H1 (cell line): Measurements from ENCODE around the gene KLHL21. TPM values are rescaled to one million over a fixed set of nuclear protein-coding genes. Genes with fewer than 3 reads are reported as not detected.

ENCODE experiments used
- CTCF ChIA-PET: fragments of 300-600 bp; sonication (Branson Sonifier 250); formaldehyde crosslinking; loops from one replicate; lab custom pipeline; 2021; ENCODE audit not compliant: partially characterized antibody; lab: Charles Lee
- POLR2A ChIA-PET: fragments of 300-600 bp; sonication (Branson Sonifier 250); formaldehyde crosslinking; loops from one replicate; lab custom pipeline; 2021; ENCODE audit warnings: inconsistent platforms; ENCODE audit not compliant: partially characterized antibody; lab: Charles Lee
- DNase-seq, 2 experiments: peaks; one replicate each; pipeline versions ENCODE4 v3.0.0 to v3.0.0-alpha.2; 2010 to 2022; ENCODE audit warnings: low spot score in 2 of 2, low read depth in 1 of 2, mixed read lengths in 1 of 2
- FAIRE-seq: peaks from 2 replicates; lab custom pipeline; 2011; peaks lifted over from hg19 to GRCh38; lab: Jason Lieb, UNC
- H2AFZ ChIP-seq: 2 replicates; pipeline ENCODE4 v1.8.1; 2012; ENCODE audit warnings: low read length, inconsistent platforms
- H2AK5ac ChIP-seq: 2 replicates; pipeline ENCODE4 v1.6.1; 2013; ENCODE audit warnings: low read depth, low read length
- H2BK120ac ChIP-seq: replicated peaks from 2 replicates; pipeline ENCODE3; 2013; ENCODE audit warnings: low read depth, low read length, inconsistent platforms
- H2BK12ac ChIP-seq: 2 replicates; pipeline ENCODE4 v1.6.1; 2013; ENCODE audit warnings: low read depth, low read length
- H2BK15ac ChIP-seq: 2 replicates; pipeline ENCODE4 v1.6.1; 2013; ENCODE audit warnings: low read length
- H2BK20ac ChIP-seq: 2 replicates; pipeline ENCODE4 v1.6.1; 2013; ENCODE audit warnings: low read length
- H2BK5ac ChIP-seq: 2 replicates; pipeline ENCODE4 v1.6.1; 2013; ENCODE audit warnings: low read depth, low read length
- H3K14ac ChIP-seq: 2 replicates; pipeline ENCODE4 v1.6.1; 2013; ENCODE audit warnings: inconsistent platforms; ENCODE audit not compliant: insufficient read length
- H3K18ac ChIP-seq: 2 replicates; pipeline ENCODE4 v1.6.1; 2013; ENCODE audit warnings: low read length; ENCODE audit errors: extremely low read depth
- H3K23ac ChIP-seq: 2 replicates; pipeline ENCODE4 v1.6.1; 2013; ENCODE audit warnings: inconsistent platforms; ENCODE audit not compliant: insufficient read length
- H3K23me2 ChIP-seq: 2 replicates; pipeline ENCODE4 v1.6.1; 2013; ENCODE audit warnings: low read depth, low read length
- H3K27ac ChIP-seq: 2 replicates; pipeline ENCODE4 v1.6.1; 2011; ENCODE audit warnings: low read depth, low read length, inconsistent platforms
- H3K27me3 ChIP-seq, 4 experiments: replicated peaks in 1 of 4; 1 replicate in 1 of 4; 2 replicates in 3 of 4; pipeline versions ENCODE4 v1.6.1 to v1.8.1; 2011 to 2013; ENCODE audit warnings: low read length in 3 of 4, mild to moderate bottlenecking in 3 of 4, inconsistent platforms in 2 of 4, mixed read lengths in 2 of 4, moderate library complexity in 1 of 4; ENCODE audit not compliant: control insufficient read depth in 3 of 4, insufficient read depth in 3 of 4; ENCODE audit errors: extremely low read depth in 1 of 4
- H3K36me3 ChIP-seq, 4 experiments: 2 replicates each; pipeline versions ENCODE4 v1.6.1 to v1.8.1; 2011 to 2013; ENCODE audit warnings: mild to moderate bottlenecking in 4 of 4, low read length in 3 of 4, moderate library complexity in 2 of 4, control low read depth in 1 of 4, inconsistent platforms in 1 of 4; ENCODE audit not compliant: insufficient read depth in 4 of 4, control insufficient read depth in 2 of 4
- H3K4ac ChIP-seq: replicated peaks from 2 replicates; pipeline ENCODE3; 2013; ENCODE audit warnings: low read length, low read depth, mixed read lengths, inconsistent platforms; ENCODE audit not compliant: insufficient read length
- H3K4me1 ChIP-seq, 4 experiments: replicated peaks in 1 of 4; 1 replicate in 1 of 4; 2 replicates in 3 of 4; pipeline versions ENCODE4 v1.6.1 to v1.8.1; 2011 to 2013; ENCODE audit warnings: low read length in 3 of 4, inconsistent platforms in 2 of 4, mixed read lengths in 1 of 4; ENCODE audit not compliant: insufficient read depth in 4 of 4, control insufficient read depth in 3 of 4
- H3K4me2 ChIP-seq, 2 experiments: 2 replicates each; pipeline versions ENCODE4 v1.6.1 to v1.8.1; 2011 to 2013; ENCODE audit warnings: low read depth in 2 of 2, low read length in 2 of 2, control low read depth in 1 of 2, inconsistent platforms in 1 of 2, mild to moderate bottlenecking in 1 of 2; ENCODE audit not compliant: insufficient read depth in 1 of 2
- H3K4me3 ChIP-seq, 4 experiments: fragments of 200-600, 300-600 bp in 1 of 4; sonication (generic), shearing (Covaris generic), sonication (Bioruptor Twin) in 1 of 4; 2 replicates each; pipeline versions ENCODE4 v1.5.1 to v1.8.1; 2011 to 2016; ENCODE audit warnings: low read length in 4 of 4, low read depth in 3 of 4, control low read depth in 2 of 4, inconsistent platforms in 2 of 4, mild to moderate bottlenecking in 2 of 4, mixed read lengths in 1 of 4, moderate library complexity in 1 of 4; ENCODE audit not compliant: insufficient read depth in 2 of 4; ENCODE audit errors: extremely low read depth in 1 of 4
- H3K56ac ChIP-seq: replicated peaks from 2 replicates; pipeline ENCODE3; 2013; ENCODE audit warnings: low read depth, mild to moderate bottlenecking, mixed read lengths, low read length, inconsistent platforms; ENCODE audit not compliant: insufficient read length
- H3K79me1 ChIP-seq: 2 replicates; pipeline ENCODE4 v1.6.1; 2013; ENCODE audit warnings: low read depth, low read length, control low read depth
- H3K79me2 ChIP-seq, 2 experiments: 2 replicates each; pipeline versions ENCODE4 v1.6.1 to v1.8.1; 2012 to 2013; ENCODE audit warnings: low read length in 2 of 2, mild to moderate bottlenecking in 2 of 2, inconsistent platforms in 1 of 2; ENCODE audit not compliant: insufficient read depth in 2 of 2, control insufficient read depth in 1 of 2
- H3K9ac ChIP-seq, 4 experiments: replicated peaks in 1 of 4; 1 replicate in 1 of 4; 2 replicates in 3 of 4; pipeline versions ENCODE4 v1.6.1 to v1.8.1; 2011 to 2013; ENCODE audit warnings: low read depth in 3 of 4, low read length in 3 of 4, control low read depth in 2 of 4, mild to moderate bottlenecking in 2 of 4, moderate library complexity in 2 of 4, inconsistent platforms in 1 of 4; ENCODE audit errors: extremely low read depth in 1 of 4
- H3K9me3 ChIP-seq, 2 experiments: 2 replicates each; pipeline versions ENCODE4 v1.6.1 to v1.8.1; 2012 to 2013; ENCODE audit warnings: mild to moderate bottlenecking in 2 of 2, moderate library complexity in 2 of 2, control low read depth in 1 of 2, inconsistent platforms in 1 of 2, low read depth in 1 of 2, low read length in 1 of 2, mixed read lengths in 1 of 2; ENCODE audit not compliant: insufficient read depth in 2 of 2
- H4K20me1 ChIP-seq, 2 experiments: replicated peaks in 1 of 2; 2 replicates each; pipeline versions ENCODE3 to v1.8.1; 2011 to 2013; ENCODE audit warnings: inconsistent platforms in 2 of 2, low read length in 2 of 2, mild to moderate bottlenecking in 1 of 2; ENCODE audit not compliant: insufficient read depth in 2 of 2, control insufficient read depth in 1 of 2
- H4K5ac ChIP-seq: 2 replicates; pipeline ENCODE4 v1.6.1; 2013; ENCODE audit warnings: low read length, low read depth, mixed read lengths, inconsistent platforms; ENCODE audit not compliant: insufficient read length
- H4K8ac ChIP-seq: 2 replicates; pipeline ENCODE4 v1.8.0; 2013; ENCODE audit warnings: mild to moderate bottlenecking, moderate library complexity, low read length, inconsistent platforms; ENCODE audit not compliant: insufficient read depth; ENCODE audit errors: extremely low read depth
- H4K91ac ChIP-seq: replicated peaks from 2 replicates; pipeline ENCODE3; 2013; ENCODE audit warnings: low read length, mixed read lengths, inconsistent platforms; ENCODE audit not compliant: insufficient read length
- BCL11A ChIP-seq, 2 experiments: IDR thresholded peaks; one replicate each; pipeline ENCODE4 v1.6.1; 2011; ENCODE audit warnings: low read depth in 2 of 2, low read length in 2 of 2, mild to moderate bottlenecking in 2 of 2
- E2F6 ChIP-seq: IDR thresholded peaks from 2 replicates; pipeline ENCODE4 v1.6.1; 2012; ENCODE audit warnings: inconsistent platforms
- EZH2 ChIP-seq: fragments of 200-600 bp; sonication (generic); IDR thresholded peaks from 2 replicates; pipeline ENCODE4 v1.7.1; 2012; ENCODE audit warnings: low read depth, mild to moderate bottlenecking, moderate library complexity, low read length, inconsistent platforms; ENCODE audit not compliant: severe bottlenecking
- JUND ChIP-seq: IDR thresholded peaks from 2 replicates; pipeline ENCODE4 v1.6.1; 2011; ENCODE audit warnings: mild to moderate bottlenecking, improper control_type of control experiment, low read length
- NRF1 ChIP-seq: IDR thresholded peaks from 2 replicates; pipeline ENCODE4 v1.6.1; 2011; ENCODE audit warnings: mild to moderate bottlenecking, low read depth, low read length, improper control_type of control experiment
- RAD21 ChIP-seq, 2 experiments: IDR thresholded peaks in 1 of 2; conservative IDR thresholded peaks in 1 of 2; 2 replicates each; pipeline ENCODE4 v1.6.1; 2011; ENCODE audit warnings: low read depth in 2 of 2, low read length in 2 of 2, improper control_type of control experiment in 1 of 2, inconsistent platforms in 1 of 2, mild to moderate bottlenecking in 1 of 2, moderate library complexity in 1 of 2
- RBBP5 ChIP-seq: IDR thresholded peaks from 2 replicates; pipeline ENCODE4 v1.7.1; 2012; ENCODE audit warnings: low read depth, mild to moderate bottlenecking, inconsistent platforms, low read length, moderate library complexity, borderline replicate concordance
- SIRT6 ChIP-seq: IDR thresholded peaks from one replicate; pipeline ENCODE4 v1.7.1; 2012; ENCODE audit warnings: low read length, inconsistent platforms
- SIX5 ChIP-seq: IDR thresholded peaks from 2 replicates; pipeline ENCODE4 v1.6.1; 2011; ENCODE audit warnings: mild to moderate bottlenecking, low read depth, low read length
- SP1 ChIP-seq: IDR thresholded peaks from 2 replicates; pipeline ENCODE4 v1.6.1; 2011; ENCODE audit warnings: low read depth, low read length
- SP4 ChIP-seq: IDR thresholded peaks from 2 replicates; pipeline ENCODE4 v1.6.1; 2012; ENCODE audit warnings: low read length, inconsistent platforms
- WGBS, 2 experiments: shearing (Covaris generic) in 1 of 2; methylation state at CpG; one replicate each; pipeline versions ENCODE4 v1.1.6 to v1.1.7; 2013 to 2015; ENCODE audit warnings: low lambda C conversion rate in 2 of 2, mixed read lengths in 2 of 2, inconsistent platforms in 1 of 2, low coverage in 1 of 2, missing lambda C conversion rate in 1 of 2; ENCODE audit not compliant: insufficient replicate concordance in 2 of 2, insufficient coverage in 1 of 2, insufficient read length in 1 of 2; ENCODE audit errors: extremely low coverage in 1 of 2, missing lambda C conversion rate in 1 of 2; 5-methylcytosine and 5-hydroxymethylcytosine counted together
- polyA plus RNA-seq, 7 experiments: library from polyadenylated mRNA; depleted of rRNA in 3 of 7; stranded (reverse) in 5 of 7; unstranded in 2 of 7; fragments of >200 nt in 5 of 7; fragments of 200-250 nt in 2 of 7; gene quantifications; 1 replicate in 5 of 7; 2 replicates in 1 of 7; 4 replicates in 1 of 7; pipeline versions ENCODE4 v1.2.1 to v1.2.3, GENCODE V29; 2011 to 2013; ENCODE audit warnings: missing spikeins in 2 of 7, mixed read lengths in 2 of 7
- total RNA-seq: library from RNA; stranded (reverse); fragmentation: NEBNext Ultra II Directional; extraction: Animal tissue kit (Norgen Biotek cat#: 25700); gene quantifications from 2 replicates; pipeline ENCODE4 v1.2.1, GENCODE V29; 2021

The KLHL21 gene
- total and polyA plus RNA-seq, 2 of the 8 experiments (the other 6 are each of a cell fraction or from before 2014, with no cell fraction given) = 11.9 to 22.3 TPM

DNA sequence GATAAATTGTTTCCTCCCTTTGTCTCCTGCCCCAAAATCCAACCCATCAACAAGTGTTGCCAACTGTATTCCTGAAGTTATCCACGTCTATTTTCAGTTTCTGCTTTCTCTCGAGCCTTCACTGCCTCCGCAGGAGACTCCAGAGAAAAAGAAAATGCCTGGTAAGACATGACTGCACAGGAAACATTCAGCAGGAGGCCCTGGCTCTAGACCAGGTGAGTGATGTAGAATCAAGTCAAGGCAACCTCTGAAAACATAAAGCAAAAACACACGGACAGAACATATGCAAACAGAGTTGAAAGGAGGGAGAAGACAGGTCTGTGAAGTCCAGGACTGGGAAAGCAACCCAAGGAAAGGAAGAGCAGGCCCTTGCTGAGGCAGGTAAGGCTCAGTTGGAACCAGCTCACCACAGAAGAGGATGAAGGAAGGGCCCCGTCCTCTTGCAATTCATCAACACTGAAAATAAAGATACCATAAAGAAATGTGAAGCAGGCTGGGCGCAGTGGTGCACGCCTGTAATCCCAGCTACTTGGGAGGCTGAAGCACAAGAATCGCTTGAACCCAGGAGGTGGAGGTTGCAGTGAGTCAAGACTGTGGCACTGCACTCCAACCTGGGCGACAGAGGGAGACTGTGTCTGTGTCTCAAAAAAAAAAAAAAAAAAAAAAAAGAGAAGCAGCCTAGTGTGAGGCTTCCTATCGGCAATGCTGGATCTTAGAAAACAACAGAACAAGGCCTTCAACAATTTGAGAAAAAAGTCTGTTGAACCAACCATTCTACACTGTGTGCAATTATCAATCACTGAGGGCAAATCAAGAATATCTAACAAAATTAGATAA lies 57.2 kb downstream of the KLHL21 start:
- Histone ChIP-seq H3K27ac (no peak overlapping the region), H2AFZ (no peak overlapping the region), H3K27me3 (no peaks in the 10 kb centered on the region), H2BK20ac (no peak overlapping the region), H3K36me3 (peaks cover 21 to 68% (median 48%) of the 10 kb centered on the region in 4 experiments; a peak in 7 of 8 replicates), H3K4me3 (no peak overlapping the region), H3K18ac (no peak overlapping the region), H4K5ac (no peak overlapping the region), H3K23ac (no peak overlapping the region), H3K79me1 (no peaks in the 10 kb centered on the region), H4K20me1 (peaks cover 0 to 5% of the 10 kb centered on the region in 2 experiments), H3K23me2 (no peaks in the 10 kb centered on the region), H3K79me2 (no peaks in the 10 kb centered on the region), H3K4ac (no peak overlapping the region), H3K9me3 (no peaks in the 10 kb centered on the region), H4K8ac (no peak overlapping the region), H3K56ac (no peak overlapping the region), H3K4me1 (no peaks in the 10 kb centered on the region), H2BK5ac (no peak overlapping the region), H2BK15ac (no peak overlapping the region), H2BK12ac (no peak overlapping the region), H2BK120ac (no peak overlapping the region), H2AK5ac (no peak overlapping the region), H3K4me2 (no peak overlapping the region), H3K14ac (no peak overlapping the region), H3K9ac (no peak overlapping the region), H4K91ac (no peak overlapping the region)
- ChIA-PET CTCF (interaction anchor here (1.7 kb wide), 1 partner anchor 101 kb away, joined by 4 read pairs; no protein-coding TSS in a partner anchor), POLR2A (interaction anchor here (1.2 kb wide), 1 partner anchor 10 kb away, joined by 4 read pairs; no protein-coding TSS in a partner anchor)
- FAIRE-seq (no peak), DNase-seq (no peak)
- WGBS, 2 experiments = 71% methylated on average over 9 of the region's 10 CpGs; no CpG with 5 or more reads in 1 of the 2 experiments
- TF ChIP-seq SP1 (no peak), RAD21 (IDR thresholded peaks at IDR 0.05 in 1 of 2, conservative IDR thresholded peaks at IDR 0.05 in 1 of 2; ENCODE audit: low read depth in 2 of 2, low read length in 2 of 2) (no peak), SIRT6 (no peak), E2F6 (no peak), NRF1 (no peak), SP4 (no peak), SIX5 (no peak), BCL11A (IDR thresholded peaks at IDR 0.05; ENCODE audit: low read depth in 2 of 2, low read length in 2 of 2) (no peak), EZH2 (no peak), JUND (no peak), RBBP5 (no peak)
